Ovary (tissue), 9 donors: ENCODE measurements around the gene CPNE1. TPM values are rescaled to one million over a fixed set of nuclear protein-coding genes. Genes with fewer than 3 reads are reported as not detected.

Source experiments
- DNase-seq, 5 donors: peaks; one replicate each; pipeline ENCODE4 v3.0.0-alpha.2; 2019 to 2020
- H3K27ac ChIP-seq, 2 donors: fragments of 200-600 bp; one replicate each; pipeline versions ENCODE4 v1.5.1 to v1.8.0; 2019 to 2022
- H3K27me3 ChIP-seq: fragments of 200-600 bp; one replicate; pipeline ENCODE4 v1.8.0; 2022
- H3K36me3 ChIP-seq: fragments of 200-600 bp; sonication (generic); one replicate; pipeline ENCODE4 v1.5.1; 2019
- H3K4me1 ChIP-seq: one replicate; pipeline ENCODE4 v1.8.1; 2013; ENCODE audit warnings: mild to moderate bottlenecking, moderate library complexity; ENCODE audit not compliant: insufficient read depth
- H3K4me3 ChIP-seq: fragments of 200-600 bp; sonication (generic); one replicate; pipeline ENCODE4 v1.5.1; 2017
- H3K9me3 ChIP-seq, 2 donors: fragments of 200-600 bp in 1 of 2; sonication (generic) in 1 of 2; one replicate each; pipeline versions ENCODE4 v1.5.1 to v1.8.1; 2013 to 2019; ENCODE audit warnings: mild to moderate bottlenecking in 1 of 2, moderate library complexity in 1 of 2
- CTCF ChIP-seq, 3 donors: fragments of 450-650 bp in 2 of 3; fragments of 200-600 bp in 1 of 3; IDR thresholded peaks; one replicate each; pipeline versions ENCODE4 v1.5.1 to v1.8.0; 2016 to 2022; ENCODE audit warnings: antibody characterized with exemption in 3 of 3, mild to moderate bottlenecking in 1 of 3
- EP300 ChIP-seq: sonication (generic); formaldehyde crosslinking; IDR thresholded peaks from one replicate; pipeline ENCODE4 v1.6.1; 2017; ENCODE audit warnings: antibody characterized with exemption
- POLR2A ChIP-seq: fragments of 450-650 bp; IDR thresholded peaks from one replicate; pipeline ENCODE4 v1.6.1; 2017; ENCODE audit warnings: antibody characterized with exemption, mild to moderate bottlenecking, moderate library complexity
- WGBS, 3 donors: extraction: QIAGEN DNeasy Blood & Tissue Kit in 1 of 3; methylation state at CpG; one replicate each; pipeline versions ENCODE4 v1.1.5 to v1.1.7; 2013 to 2017; 5-methylcytosine and 5-hydroxymethylcytosine counted together
- intact Hi-C, 4 donors: fragments of 100-400 bp; cut with DNase I; formaldehyde crosslinking; loops; one replicate each; pipeline versions ENCODE4 v1.11.0 to v1.15.1; 2022 to 2023
- polyA plus RNA-seq, 2 donors: library from polyadenylated mRNA; stranded (reverse); fragments of 200-250 nt in 1 of 2; fragments of 350-450 nt in 1 of 2; fragmentation: Illumina TruSeq in 1 of 2; extraction: RNeasy Lipid Tissue Mini Kit (QIAGEN cat#74804) in 1 of 2; gene quantifications; one replicate each; pipeline ENCODE4 v1.2.3, GENCODE V29; 2013 to 2014
- total RNA-seq, 7 donors: library from RNA; depleted of rRNA in 2 of 7; stranded (reverse); fragments of >200 nt in 2 of 7; fragmentation: NEBNext Ultra II Directional in 3 of 7; extraction: Animal tissue kit (Norgen Biotek cat#: 25700) in 3 of 7; gene quantifications; one replicate each; pipeline versions ENCODE4 v1.1.0 to v1.2.4, GENCODE V29; 2016 to 2023
- donor health status: DM: no; HTN: no; CAD: no; lungs with moderate emphysema.
- donor health status: DM: no; HTN: no; CAD: no.
- donor health status: Bipolar disorder and iron deficiency.
- donor health status: DM: yes; HTN: yes; CAD: no.
- donor health status: DM: no; HTN: no; CAD: no.
- donor health status: DM: yes; HTN: yes; CAD: no.

CPNE1 gene
- total and polyA plus RNA-seq, 9 donors: 97.5 to 173 (median 157) TPM

GRCh38 chr20:35598899-35599775, 65.6 kb downstream of the CPNE1 start:
- no peak for DNase-seq
- TF ChIP-seq CTCF (IDR thresholded peaks at IDR 0.05) (no peak), POLR2A (no peak), EP300 (no peak)
- H3K36me3 ChIP-seq: no peaks in the 10 kb centered on the region
- intact Hi-C loops: no loop called here
- WGBS, 3 donors: 81 to 83% (median 83%) methylated on average over 22 of the region's 22 CpGs
- peaks cover 6% of the 10 kb centered on the region for H3K4me1 ChIP-seq
- H3K9me3 ChIP-seq: no peaks in the 10 kb centered on the region
- no peak overlapping the region for H3K4me3 ChIP-seq
- H3K27me3 ChIP-seq: no peaks in the 10 kb centered on the region
- no peak overlapping the region for H3K27ac ChIP-seq

- intact Hi-C loops: no loop called here
- 59 to 64% (median 60%) methylated on average over 7 of the region's 7 CpGs for WGBS, 3 donors
- Histone ChIP-seq H3K27me3 (no peaks in the 10 kb centered on the region), H3K4me3 (no peak overlapping the region), H3K36me3 (no peaks in the 10 kb centered on the region), H3K9me3 (no peaks in the 10 kb centered on the region), H3K4me1 (peaks cover 6% of the 10 kb centered on the region), H3K27ac (no peak overlapping the region)
- no peak for TF ChIP-seq EP300
- no peak for TF ChIP-seq CTCF (IDR thresholded peaks at IDR 0.05)
- no peak for TF ChIP-seq POLR2A
- no peak for DNase-seq
Observed at GRCh38 chr20:35598476-35598875, 66.2 kb downstream of the CPNE1 start.

- Histone ChIP-seq H3K27ac (no peak overlapping the region), H3K4me1 (peaks cover 6% of the 10 kb centered on the region), H3K36me3 (no peaks in the 10 kb centered on the region), H3K9me3 (no peaks in the 10 kb centered on the region), H3K4me3 (no peak overlapping the region), H3K27me3 (no peaks in the 10 kb centered on the region)
- intact Hi-C loops: no loop called here
- 74 to 82% (median 75%) methylated on average over 2 of the region's 2 CpGs for WGBS, 3 donors
- DNase-seq: no peak
- no peak for TF ChIP-seq EP300
Observed at GRCh38 chr20:35597186-35597585, 67.5 kb downstream of the CPNE1 start.

GRCh38 chr20:35595901-35596300, 68.8 kb downstream of the CPNE1 start:
- Histone ChIP-seq H3K4me1 (no peaks in the 10 kb centered on the region), H3K4me3 (no peak overlapping the region), H3K36me3 (no peaks in the 10 kb centered on the region), H3K9me3 (no peaks in the 10 kb centered on the region), H3K27me3 (no peaks in the 10 kb centered on the region), H3K27ac (no peak overlapping the region)
- intact Hi-C loops: no loop called here
- 61 to 74% (median 64%) methylated on average over 7 of the region's 7 CpGs for WGBS, 3 donors
- DNase-seq: no peak
- no peak for TF ChIP-seq EP300
- TF ChIP-seq POLR2A: no peak
- no peak for TF ChIP-seq CTCF (IDR thresholded peaks at IDR 0.05)

GRCh38 chr20:35595456-35595855, 69.2 kb downstream of the CPNE1 start:
- intact Hi-C loops: no loop called here
- WGBS, 3 donors: 85 to 88% (median 86%) methylated on average over 17 of the region's 17 CpGs

More at GRCh38 chr20:35595456-35595855, 69.2 kb downstream of the CPNE1 start:
- Histone ChIP-seq H3K4me1 (no peaks in the 10 kb centered on the region), H3K36me3 (no peaks in the 10 kb centered on the region), H3K9me3 (no peaks in the 10 kb centered on the region), H3K27ac (no peak overlapping the region), H3K27me3 (no peaks in the 10 kb centered on the region), H3K4me3 (no peak overlapping the region)
- no peak for DNase-seq
- TF ChIP-seq CTCF (IDR thresholded peaks at IDR 0.05): no peak
- TF ChIP-seq POLR2A: no peak
